Gastroesophageal sphincter (tissue), 4 donors: ENCODE measurements around the gene SLC29A4. TPM values are rescaled to one million over a fixed set of nuclear protein-coding genes. Genes with fewer than 3 reads are reported as not detected.

Experiments
- ATAC-seq: fragments of 150-250 bp; one replicate; pipeline ENCODE4 v1.9.1; 2016; ENCODE audit warnings: mild to moderate bottlenecking, moderate library complexity
- H3K27ac ChIP-seq, 4 donors: fragments of 200-600 bp; sonication (generic) in 3 of 4; 1 replicate in 3 of 4; 2 replicates in 1 of 4; pipeline ENCODE4 v1.5.1; 2016 to 2019
- H3K27me3 ChIP-seq: fragments of 200-600 bp; sonication (generic); one replicate; pipeline ENCODE4 v1.5.1; 2019
- H3K36me3 ChIP-seq, 2 donors: fragments of 200-600 bp; sonication (generic); one replicate each; pipeline ENCODE4 v1.5.1; 2019; ENCODE audit warnings: control low read depth in 1 of 2
- H3K4me1 ChIP-seq, 3 donors: fragments of 200-600 bp; sonication (generic); 1 replicate in 2 of 3; 2 replicates in 1 of 3; pipeline ENCODE4 v1.5.1; 2016 to 2019; ENCODE audit warnings: control low read depth in 2 of 3
- H3K4me3 ChIP-seq, 2 donors: fragments of 200-600 bp; sonication (generic); one replicate each; pipeline ENCODE4 v1.5.1; 2019; ENCODE audit warnings: mild to moderate bottlenecking in 1 of 2, moderate library complexity in 1 of 2
- H3K9me3 ChIP-seq, 3 donors: fragments of 200-600 bp; sonication (generic); one replicate each; pipeline ENCODE4 v1.5.1; 2017 to 2019; ENCODE audit warnings: control low read depth in 2 of 3
- EP300 ChIP-seq: sonication (generic); formaldehyde crosslinking; IDR thresholded peaks from one replicate; pipeline ENCODE4 v1.6.1; 2017; ENCODE audit warnings: antibody characterized with exemption, mild to moderate bottlenecking
- POLR2A ChIP-seq, 2 donors: fragments of 450-650 bp; IDR thresholded peaks; one replicate each; pipeline ENCODE4 v1.6.1; 2017; ENCODE audit warnings: antibody characterized with exemption in 2 of 2, mild to moderate bottlenecking in 2 of 2, moderate library complexity in 1 of 2
- POLR2AphosphoS5 ChIP-seq: sonication (generic); formaldehyde crosslinking; IDR thresholded peaks from one replicate; pipeline ENCODE4 v1.6.1; 2017; ENCODE audit warnings: antibody characterized with exemption
- WGBS, 2 donors: methylation state at CpG; one replicate each; pipeline ENCODE4 v1.1.5; 2018; ENCODE audit warnings: low coverage in 1 of 2; 5-methylcytosine and 5-hydroxymethylcytosine counted together
- total RNA-seq, 4 donors: library from RNA; depleted of rRNA; stranded (reverse); fragments of >200 nt; gene quantifications; one replicate each; pipeline ENCODE4 v1.1.0, GENCODE V29; 2016
- TF ChIP-seq, protein P1 (sequence below), 4 experiments: fragments of 200-600 bp in 2 of 4; fragments of 450-650 bp in 2 of 4; sonication (generic) in 1 of 4; IDR thresholded peaks; one replicate each; pipeline ENCODE4 v1.5.1; 2017 to 2019; ENCODE audit warnings: antibody characterized with exemption in 4 of 4, mild to moderate bottlenecking in 2 of 4, moderate library complexity in 2 of 4

SLC29A4 gene
- total RNA-seq, 4 donors from 2014 or later = 1.1 to 4.7 (median 2.4) TPM

DNA sequence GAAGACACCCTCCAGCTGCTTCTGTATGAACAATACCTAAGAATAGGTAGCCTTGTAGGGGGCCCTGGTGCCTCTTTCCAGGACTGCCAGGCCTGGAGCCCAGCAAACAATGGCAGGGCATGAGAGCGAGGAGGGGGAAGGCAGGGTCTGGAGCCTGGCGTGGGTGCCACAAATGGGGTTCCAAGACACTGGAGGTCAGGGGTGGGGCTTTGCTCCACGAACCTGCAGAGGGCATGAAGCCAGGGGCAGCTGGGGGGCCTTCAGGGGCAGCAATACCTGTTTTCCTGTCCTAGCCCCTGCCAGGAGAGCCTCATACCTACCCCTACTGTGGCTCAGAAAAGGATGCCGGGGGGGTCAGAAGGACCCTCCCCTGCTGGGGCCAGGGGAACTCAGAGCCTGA, 61.6 kb downstream of the SLC29A4 start:
- WGBS, 2 donors = 94% methylated on average over 3 of the region's 4 CpGs; no CpG with 5 or more reads in 1 of the 2 donors
- TF ChIP-seq, protein P1, sequence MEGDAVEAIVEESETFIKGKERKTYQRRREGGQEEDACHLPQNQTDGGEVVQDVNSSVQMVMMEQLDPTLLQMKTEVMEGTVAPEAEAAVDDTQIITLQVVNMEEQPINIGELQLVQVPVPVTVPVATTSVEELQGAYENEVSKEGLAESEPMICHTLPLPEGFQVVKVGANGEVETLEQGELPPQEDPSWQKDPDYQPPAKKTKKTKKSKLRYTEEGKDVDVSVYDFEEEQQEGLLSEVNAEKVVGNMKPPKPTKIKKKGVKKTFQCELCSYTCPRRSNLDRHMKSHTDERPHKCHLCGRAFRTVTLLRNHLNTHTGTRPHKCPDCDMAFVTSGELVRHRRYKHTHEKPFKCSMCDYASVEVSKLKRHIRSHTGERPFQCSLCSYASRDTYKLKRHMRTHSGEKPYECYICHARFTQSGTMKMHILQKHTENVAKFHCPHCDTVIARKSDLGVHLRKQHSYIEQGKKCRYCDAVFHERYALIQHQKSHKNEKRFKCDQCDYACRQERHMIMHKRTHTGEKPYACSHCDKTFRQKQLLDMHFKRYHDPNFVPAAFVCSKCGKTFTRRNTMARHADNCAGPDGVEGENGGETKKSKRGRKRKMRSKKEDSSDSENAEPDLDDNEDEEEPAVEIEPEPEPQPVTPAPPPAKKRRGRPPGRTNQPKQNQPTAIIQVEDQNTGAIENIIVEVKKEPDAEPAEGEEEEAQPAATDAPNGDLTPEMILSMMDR (IDR thresholded peaks at IDR 0.05) = no peak
- TF ChIP-seq EP300 (no peak), POLR2A (IDR thresholded peaks at IDR 0.05) (no peak), POLR2AphosphoS5 (no peak)

DNA sequence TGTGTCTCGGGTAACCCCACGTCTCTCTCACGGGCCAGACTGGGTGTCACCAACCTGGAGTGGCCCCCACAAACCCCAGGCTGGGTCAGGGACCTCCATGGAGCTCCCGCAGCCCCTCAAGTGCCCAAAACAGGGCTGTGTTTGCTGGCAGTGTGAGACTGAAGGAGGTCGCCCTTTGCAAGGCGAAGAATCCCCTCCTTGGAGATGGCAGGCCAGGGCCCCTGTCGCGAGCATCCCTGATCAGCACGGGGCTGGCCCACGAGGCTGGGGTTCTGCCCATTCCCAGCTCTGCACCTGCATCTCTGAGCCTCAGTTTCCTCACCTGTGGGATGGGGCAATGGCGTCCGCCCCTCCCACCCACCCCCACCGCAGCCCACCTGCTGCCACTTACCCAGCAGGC, 62.4 kb downstream of the SLC29A4 start:
- WGBS, 2 donors = no CpG with 5 or more reads among the region's 13 CpGs
- no peak for ATAC-seq

More for the DNA sequence above, 61.6 kb downstream of the SLC29A4 start:
- Histone ChIP-seq H3K36me3 (peaks cover 0 to 99% of the 10 kb centered on the region in 2 donors), H3K27me3 (no peaks in the 10 kb centered on the region), H3K4me3 (no peak overlapping the region), H3K4me1 (peaks cover 0 to 20% (median 4%) of the 10 kb centered on the region in 3 donors), H3K27ac (no peak overlapping the region), H3K9me3 (peaks cover 0 to 37% (median 0%) of the 10 kb centered on the region in 3 donors)
- no peak for ATAC-seq

DNA sequence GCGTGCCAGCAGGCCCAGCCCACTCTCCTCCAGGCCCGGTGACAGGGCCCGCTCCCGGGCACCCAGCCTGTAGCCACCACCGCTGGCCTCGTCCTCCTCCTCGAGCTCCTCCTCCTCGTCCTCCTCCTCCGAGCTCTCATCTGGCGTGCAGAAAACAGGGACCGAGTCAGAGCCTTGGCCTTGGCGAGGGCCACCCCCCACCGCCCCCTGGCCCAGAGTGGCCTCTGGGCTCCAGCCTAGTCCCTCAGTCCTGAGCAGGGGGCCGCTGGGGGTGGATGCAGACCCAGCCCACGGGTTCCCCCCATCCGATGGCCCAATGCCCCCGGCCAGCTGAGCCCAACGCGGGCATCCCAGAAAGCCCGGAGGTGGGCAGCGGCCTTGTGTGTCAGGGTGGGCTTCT, 62.9 kb downstream of the SLC29A4 start:
- H3K4me1 ChIP-seq = peaks cover 0 to 33% (median 4%) of the 10 kb centered on the region in 3 donors
- no peak for ATAC-seq
- no CpG with 5 or more reads among the region's 21 CpGs for WGBS, 2 donors
- peak overlapping the region in 1 of 4 donors; percentile 7 for H3K27ac ChIP-seq
- H3K4me3 ChIP-seq = no peak overlapping the region
- no peaks in the 10 kb centered on the region for H3K27me3 ChIP-seq
- TF ChIP-seq, protein P1 (IDR thresholded peaks at IDR 0.05) = no peak
- TF ChIP-seq POLR2A (IDR thresholded peaks at IDR 0.05) (no peak), POLR2AphosphoS5 (no peak)
- peaks cover 0 to 35% (median 0%) of the 10 kb centered on the region in 3 donors for H3K9me3 ChIP-seq
- H3K36me3 ChIP-seq = peaks cover 0 to 99% of the 10 kb centered on the region in 2 donors

More for the DNA sequence above, 62.4 kb downstream of the SLC29A4 start:
- H3K4me1 ChIP-seq = peaks cover 0 to 28% (median 4%) of the 10 kb centered on the region in 3 donors
- H3K4me3 ChIP-seq = no peak overlapping the region
- TF ChIP-seq POLR2A (IDR thresholded peaks at IDR 0.05) = no peak
- TF ChIP-seq EP300 = no peak
- TF ChIP-seq, protein P1 (IDR thresholded peaks at IDR 0.05) = no peak
- no peak for TF ChIP-seq POLR2AphosphoS5
- H3K27me3 ChIP-seq = no peaks in the 10 kb centered on the region
- peaks cover 0 to 37% (median 0%) of the 10 kb centered on the region in 3 donors for H3K9me3 ChIP-seq
- H3K27ac ChIP-seq = no peak overlapping the region
- peaks cover 0 to 99% of the 10 kb centered on the region in 2 donors for H3K36me3 ChIP-seq

DNA sequence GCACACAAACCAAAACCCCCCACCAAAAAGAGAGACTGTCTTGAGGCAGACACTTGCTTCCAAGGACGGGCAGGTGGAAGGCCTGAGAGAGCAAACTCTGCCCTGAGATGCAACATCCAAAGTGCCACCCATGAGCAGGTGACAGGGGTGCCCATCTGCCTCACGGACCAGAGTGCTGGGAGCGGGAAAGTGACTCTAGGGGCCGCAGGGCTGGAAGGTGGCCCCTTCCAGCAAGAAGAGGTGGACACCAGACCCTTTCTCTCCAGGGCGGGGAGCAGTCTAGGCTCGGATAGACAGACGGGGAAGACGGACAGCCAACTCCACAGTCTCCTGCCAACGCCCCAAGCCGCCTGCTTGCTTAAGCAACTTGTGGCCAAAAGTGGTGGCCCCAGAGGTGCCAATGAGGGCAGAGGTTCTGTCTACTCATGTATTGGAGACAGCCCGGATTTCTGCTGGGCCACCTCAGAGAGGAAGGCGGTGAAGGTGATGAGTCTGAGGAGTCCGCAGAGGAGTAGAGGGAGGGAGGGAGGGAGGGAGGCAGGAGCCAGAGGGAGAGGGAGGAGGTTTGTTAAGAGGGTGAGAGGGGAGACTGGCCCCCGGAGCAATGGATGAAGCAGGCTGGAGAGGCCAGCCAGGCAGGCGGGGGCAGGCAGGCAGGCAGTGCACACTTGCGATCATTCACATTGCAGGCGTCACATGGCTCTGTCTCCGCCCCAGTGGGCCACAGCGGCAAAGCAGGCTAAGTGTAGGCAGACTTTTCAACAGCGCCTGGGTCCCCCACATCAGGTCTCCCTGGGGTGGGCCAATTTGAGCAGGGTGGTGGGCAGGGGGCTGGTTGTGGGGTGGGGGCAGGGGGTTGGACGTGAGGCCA, 65.6 kb downstream of the SLC29A4 start:
- TF ChIP-seq POLR2AphosphoS5 (no peak), POLR2A (IDR thresholded peaks at IDR 0.05) (no peak), EP300 (no peak)
- TF ChIP-seq, protein P1 (IDR thresholded peaks at IDR 0.05) = no peak
- H3K36me3 ChIP-seq = peaks cover 0 to 98% of the 10 kb centered on the region in 2 donors
- H3K27me3 ChIP-seq = no peaks in the 10 kb centered on the region
- WGBS, 2 donors = 35 to 93% methylated on average over 2 to 9 of the region's 21 CpGs
- H3K4me1 ChIP-seq = peaks cover 0 to 60% (median 6%) of the 10 kb centered on the region in 3 donors
- H3K4me3 ChIP-seq = no peak overlapping the region
- H3K9me3 ChIP-seq = peaks cover 0 to 15% (median 0%) of the 10 kb centered on the region in 3 donors
- H3K27ac ChIP-seq = peak overlapping the region in 3 of 4 donors; percentile 61 to 71 (median 66)
- peak; percentile 35 for ATAC-seq
